Activated CD8-positive, alpha-beta T cell treated with anti-CD3 and anti-CD28 coated beads for 36 hours (primary cell): Measurements from ENCODE around the gene GET3. TPM values are rescaled to one million over a fixed set of nuclear protein-coding genes. Genes with fewer than 3 reads are reported as not detected.

Experiments used
- ATAC-seq: fragments of 200-7000 bp; cut with Tn5 transposase; one replicate; pipeline ENCODE4 v1.10.0; 2021; ENCODE audit warnings: mild to moderate bottlenecking, moderate library complexity
- CTCF ChIA-PET: fragments of 350-600 bp; sonication (Branson Sonifier 250); formaldehyde crosslinking; loops from one replicate; lab custom pipeline; 2021; ENCODE audit warnings: antibody characterized with exemption; lab: Charles Lee
- POLR2A ChIA-PET: fragments of 350-600 bp; sonication (Branson Sonifier 250); formaldehyde crosslinking; loops from one replicate; lab custom pipeline; 2021; ENCODE audit warnings: antibody characterized with exemption; lab: Charles Lee
- DNase-seq: peaks from one replicate; pipeline ENCODE4 v3.0.0-alpha.2; 2020
- H3K27ac Mint-ChIP-seq: one replicate; pipeline ENCODE4 v1.8.0; 2021; ENCODE audit warnings: mild to moderate bottlenecking, mixed read lengths
- H3K27me3 Mint-ChIP-seq: one replicate; pipeline ENCODE4 v1.8.0; 2021; ENCODE audit warnings: mixed read lengths
- H3K36me3 Mint-ChIP-seq: one replicate; pipeline ENCODE4 v1.8.0; 2021; ENCODE audit warnings: low read depth, mixed read lengths
- H3K4me1 Mint-ChIP-seq: one replicate; pipeline ENCODE4 v1.8.0; 2021; ENCODE audit warnings: low read depth, mixed read lengths
- H3K4me3 Mint-ChIP-seq: one replicate; pipeline ENCODE4 v1.8.0; 2021; ENCODE audit warnings: mild to moderate bottlenecking, moderate library complexity, mixed read lengths
- H3K9me3 Mint-ChIP-seq: one replicate; pipeline ENCODE4 v1.8.0; 2021; ENCODE audit warnings: mixed read lengths
- CTCF ChIP-seq: fragments of 200-600 bp; IDR thresholded peaks from one replicate; pipeline ENCODE4 v1.8.0; 2022; ENCODE audit warnings: antibody characterized with exemption, mild to moderate bottlenecking
- intact Hi-C: fragments of 100-400 bp; cut with micrococcal nuclease; formaldehyde crosslinking; loops from one replicate; pipeline ENCODE4 v1.10.0; 2022
- total RNA-seq, 2 experiments: library from RNA; stranded (reverse); gene quantifications; one replicate each; pipeline ENCODE4 v1.2.3, GENCODE V29; 2021

Gene GET3
- 10 to 100 TPM; 50.7 to 52.2 TPM for total RNA-seq

- H3K27ac Mint-ChIP-seq, result peak within 1 kb of the TSS; percentile 98
- H3K4me1 Mint-ChIP-seq, result peaks cover 35% of the 10 kb centered on the region
- TF ChIP-seq CTCF, result no peak
- peak within 1 kb of the TSS; percentile 99 for H3K4me3 Mint-ChIP-seq
- peak; percentile 89 for DNase-seq
- H3K9me3 Mint-ChIP-seq, result no peaks in the 10 kb centered on the region
- peak; percentile 84 for ATAC-seq
- ChIA-PET POLR2A (interaction anchor here (0.6 to 8.9 kb wide), 16 partner anchors 9 to 145 kb away, joined by 3 to 160 read pairs (median 4); partner anchors contain the start of genes BEST2, DHPS, FBXW9 and JUNB), CTCF (interaction anchor here (0.6 to 6.4 kb wide), 5 partner anchors 21 to 111 kb away, joined by 3 to 47 read pairs (median 7); no protein-coding TSS in a partner anchor)
- intact Hi-C loops, result loop anchor here (2.0 kb wide), 1 partner anchor 14 kb away; the partner anchor contains the start of gene TNPO2
- peaks cover 34% of the 10 kb centered on the region for H3K36me3 Mint-ChIP-seq
- no peaks in the 10 kb centered on the region for H3K27me3 Mint-ChIP-seq
Measured at GRCh38 chr19:12736995-12737834, at the start of gene GET3. Gene GET3, plus strand, starts transcription at chr19:12737497. Its CDS starts 9 bp downstream, at chr19:12737506.

- intact Hi-C loops, result no loop called here
- no peaks in the 10 kb centered on the region for H3K9me3 Mint-ChIP-seq
- CTCF ChIA-PET, result interaction anchor here (1.5 kb wide), 1 partner anchor 68 kb away, joined by 3 read pairs; no protein-coding TSS in a partner anchor
- ATAC-seq (no peak), DNase-seq (no peak)
- no peaks in the 10 kb centered on the region for H3K4me1 Mint-ChIP-seq
- H3K27me3 Mint-ChIP-seq, result no peaks in the 10 kb centered on the region
- no peak for TF ChIP-seq CTCF
- peaks cover 5% of the 10 kb centered on the region for H3K36me3 Mint-ChIP-seq
- no peak overlapping the region for H3K27ac Mint-ChIP-seq
- no peak overlapping the region for H3K4me3 Mint-ChIP-seq
- POLR2A ChIA-PET, result no interaction called here
Measured at GRCh38 chr19:12689012-12689411, 48.3 kb upstream of the GET3 start.

GRCh38 chr19:12689581-12690216, 47.6 kb upstream of the GET3 start:
- Mint-ChIP-seq H3K9me3 (no peaks in the 10 kb centered on the region), H3K27ac (no peak overlapping the region), H3K4me3 (no peak overlapping the region), H3K36me3 (peaks cover 5% of the 10 kb centered on the region), H3K4me1 (no peaks in the 10 kb centered on the region), H3K27me3 (no peaks in the 10 kb centered on the region)
- intact Hi-C loops, result no loop called here
- ATAC-seq (no peak), DNase-seq (no peak)
- no peak for TF ChIP-seq CTCF
- CTCF ChIA-PET, result interaction anchor here (1.2 to 1.5 kb wide), 2 partner anchors 68 to 107 kb away, joined by 3 read pairs; no protein-coding TSS in a partner anchor
- POLR2A ChIA-PET, result interaction anchor here (1.0 to 1.5 kb wide), 2 partner anchors 24 to 33 kb away, joined by 3 to 4 read pairs; no protein-coding TSS in a partner anchor

GRCh38 chr19:12692960-12693359, 44.3 kb upstream of the GET3 start:
- Mint-ChIP-seq H3K4me1 (peaks cover 8% of the 10 kb centered on the region), H3K9me3 (no peaks in the 10 kb centered on the region), H3K4me3 (no peak overlapping the region), H3K36me3 (peaks cover 7% of the 10 kb centered on the region), H3K27ac (no peak overlapping the region), H3K27me3 (no peaks in the 10 kb centered on the region)
- ChIA-PET CTCF (interaction anchor here (1.7 kb wide), 1 partner anchor 16 kb away, joined by 5 read pairs; no protein-coding TSS in a partner anchor), POLR2A (no interaction called here)
- DNase-seq (no peak), ATAC-seq (no peak)
- no peak for TF ChIP-seq CTCF
- intact Hi-C loops, result no loop called here
